Testis (tissue), 2 donors: ENCODE measurements around the gene CCL28.

Source experiments
- CTCF ChIP-seq, 3 experiments: fragments of 450-650 bp in 2 of 3; fragments of 200-600 bp in 1 of 3; sonication (generic) in 1 of 3; IDR thresholded peaks; one replicate each; pipeline ENCODE4 v1.5.1; 2016 to 2019; ENCODE audit warnings: antibody characterized with exemption in 3 of 3, mild to moderate bottlenecking in 2 of 3, moderate library complexity in 1 of 3
- POLR2A ChIP-seq: fragments of 450-650 bp; IDR thresholded peaks from one replicate; pipeline ENCODE4 v1.6.1; 2017; ENCODE audit warnings: antibody characterized with exemption, mild to moderate bottlenecking, moderate library complexity

- no peak for TF ChIP-seq CTCF (IDR thresholded peaks at IDR 0.05)
- TF ChIP-seq POLR2A: no peak
These were observed 15.1 kb upstream of the CCL28 start for GRCh38 chr5:43427306-43427705.
